ENCODE data around the gene PM20D2.

DNA sequence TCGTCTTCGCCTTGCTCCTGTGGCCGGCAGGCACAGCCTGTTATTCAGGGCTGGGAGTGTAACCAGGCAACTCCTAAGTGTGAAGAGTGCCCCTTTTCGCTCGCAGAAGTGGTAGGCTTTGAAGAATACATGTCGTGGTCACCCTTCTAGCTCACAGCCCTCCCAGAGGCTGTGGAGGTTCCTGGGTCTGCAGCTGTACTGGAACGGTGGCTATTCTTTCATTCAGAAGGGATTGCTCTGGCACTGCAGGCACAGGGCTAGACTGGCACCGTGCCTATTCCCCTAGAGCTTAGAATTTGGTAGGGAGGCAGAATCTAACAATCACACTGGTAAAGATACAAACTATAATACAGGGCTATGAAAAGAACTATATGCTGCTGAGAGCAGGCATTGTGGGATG lies 26.9 kb upstream of the PM20D2 start:
- TF ChIP-seq EZH2 (IDR thresholded peaks at IDR 0.05), result no peak
- no peak for TF ChIP-seq POLR2AphosphoS5 (IDR thresholded peaks at IDR 0.05; ENCODE audit: borderline replicate concordance, low read depth, low read length)
- no peak for TF ChIP-seq FOXP2 (optimal IDR thresholded peaks at IDR 0.05; ENCODE audit: control extremely low read depth, extremely low read length, insufficient read depth)

Data from SK-N-MC (cell line).